GM12875 (cell line): ENCODE measurements around the gene SYNJ2.
A peak's percentile ranks its signal among the peaks of the same experiment; 100 is the strongest.

Source experiments
- H3K4me3 ChIP-seq: one replicate; pipeline ENCODE4 v1.5.1; 2011; ENCODE audit warnings: low read depth, low read length, control low read depth
- CTCF ChIP-seq: IDR thresholded peaks from 2 replicates; pipeline ENCODE4 v1.5.1; 2011; ENCODE audit warnings: low read depth, mild to moderate bottlenecking, control low read depth, inconsistent platforms, low read length, moderate library complexity, borderline replicate concordance; ENCODE audit not compliant: insufficient read depth

Gene SYNJ2

GRCh38 chr6:158125271-158125670 lies 143.6 kb downstream of the SYNJ2 start:
- no peak overlapping the region for H3K4me3 ChIP-seq
- no peak for TF ChIP-seq CTCF

DNA sequence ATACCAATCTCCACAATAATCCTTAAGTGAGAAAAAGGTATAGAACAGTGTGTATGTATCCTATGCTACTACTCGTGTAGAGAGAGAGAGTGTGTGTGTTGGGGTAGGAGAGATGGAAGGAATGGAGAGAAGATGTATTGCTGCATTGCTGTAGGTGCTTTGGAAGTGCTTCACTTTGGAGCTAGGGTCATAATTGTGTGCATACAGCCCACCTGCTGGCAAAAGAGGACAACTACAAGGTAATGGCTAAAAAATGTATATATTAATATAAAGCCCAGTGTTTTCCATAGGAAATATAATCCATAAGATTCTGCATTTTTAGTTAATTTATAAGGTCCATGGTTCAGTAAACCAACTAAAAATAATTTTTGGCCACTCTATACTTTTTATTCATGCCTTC lies 150.3 kb downstream of the SYNJ2 start:
- peak; percentile 35; the same call in 1 of the 2 replicates for TF ChIP-seq CTCF
- no peak overlapping the region for H3K4me3 ChIP-seq

DNA sequence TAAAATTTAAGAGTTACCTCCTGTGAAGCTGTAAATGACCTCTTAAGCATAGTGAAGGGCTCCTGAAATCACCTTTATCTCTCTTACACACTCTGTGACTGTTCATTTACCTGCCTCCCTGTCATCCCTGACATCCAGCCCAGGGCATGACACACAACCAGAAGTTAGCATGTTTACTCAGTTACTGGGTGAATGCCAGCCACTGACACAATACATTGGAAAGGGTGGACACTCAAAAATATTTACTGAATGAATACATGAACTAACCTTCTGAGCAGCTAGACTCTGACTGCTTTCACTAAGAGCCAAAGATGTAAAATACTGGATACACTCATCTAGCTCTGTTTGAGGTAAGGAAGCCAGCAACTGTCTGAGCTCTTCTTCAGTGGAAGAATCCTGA lies 161.1 kb downstream of the SYNJ2 start:
- H3K4me3 ChIP-seq, result no peak overlapping the region
- no peak for TF ChIP-seq CTCF

- no peak overlapping the region for H3K4me3 ChIP-seq
Observed at GRCh38 chr6:158143700-158144099, 162.0 kb downstream of the SYNJ2 start.

More at GRCh38 chr6:158143700-158144099, 162.0 kb downstream of the SYNJ2 start:
- peak; percentile 32; the same call in 1 of the 2 replicates for TF ChIP-seq CTCF
